ENCODE measurements around the gene TENT5C. TPM values are rescaled to one million over a fixed set of nuclear protein-coding genes. Genes with fewer than 3 reads are reported as not detected.

The TENT5C gene
- polyA plus RNA-seq, 1 donor (not counting 4 experiments of a cell fraction or from before 2014, with no cell fraction given) = 0.13 TPM

GRCh38 chr1:117639741-117640140 lies 33.9 kb downstream of the TENT5C start:
- dilution Hi-C loops (cut with MboI; ENCODE audit: extremely low pct_ligation_motif_present, low sequenced_read_pairs) = no loop called here
- Histone ChIP-seq H3K9ac (ENCODE audit: control insufficient read depth, extremely low read depth, insufficient read depth, low read length) (no peak overlapping the region), H2AFZ (ENCODE audit: control insufficient read depth, low read length) (no peak overlapping the region), H4K20me1 (ENCODE audit: control insufficient read depth, extremely low read depth, insufficient read depth, low read length) (no peaks in the 10 kb centered on the region), H3K4me2 (ENCODE audit: control insufficient read depth, extremely low read depth, insufficient read depth, low read depth, low read length) (no peak overlapping the region), H3K9me3 (ENCODE audit: control insufficient read depth, low read depth, low read length) (no peaks in the 10 kb centered on the region), H3K27me3 (ENCODE audit: control insufficient read depth, extremely low read depth, insufficient read depth, low read length) (no peaks in the 10 kb centered on the region), H3K4me1 (ENCODE audit: control insufficient read depth, extremely low read depth, insufficient read depth, low read length) (no peaks in the 10 kb centered on the region), H3K79me2 (ENCODE audit: control insufficient read depth, insufficient read depth, low read length) (no peaks in the 10 kb centered on the region), H3K36me3 (ENCODE audit: control insufficient read depth in 2 of 2, extremely low read depth in 1 of 2, insufficient read depth in 2 of 2, low read length in 2 of 2) (no peaks in the 10 kb centered on the region), H3K27ac (ENCODE audit: control insufficient read depth, insufficient read depth, low read length) (no peak overlapping the region), H3K9me1 (ENCODE audit: control insufficient read depth, extremely low read depth, insufficient read depth, low read length) (no peaks in the 10 kb centered on the region), H3K4me3 (ENCODE audit: control insufficient read depth in 2 of 3, extremely low read depth in 1 of 3, insufficient read depth in 2 of 3, low read depth in 1 of 3, low read length in 3 of 3) (no peak overlapping the region)
- DNase-seq (ENCODE audit: low read depth, low spot score) (no peak), FAIRE-seq (no peak)
- TF ChIP-seq EZH2 (IDR thresholded peaks at IDR 0.05; ENCODE audit: low read length) (no peak), CTCF (optimal IDR thresholded peaks at IDR 0.05 in 1 of 3, IDR thresholded peaks at IDR 0.05 in 1 of 3, conservative IDR thresholded peaks at IDR 0.05 in 1 of 3; ENCODE audit: extremely low read depth in 1 of 3, insufficient read depth in 2 of 3, low read length in 3 of 3) (no peak)

DNA sequence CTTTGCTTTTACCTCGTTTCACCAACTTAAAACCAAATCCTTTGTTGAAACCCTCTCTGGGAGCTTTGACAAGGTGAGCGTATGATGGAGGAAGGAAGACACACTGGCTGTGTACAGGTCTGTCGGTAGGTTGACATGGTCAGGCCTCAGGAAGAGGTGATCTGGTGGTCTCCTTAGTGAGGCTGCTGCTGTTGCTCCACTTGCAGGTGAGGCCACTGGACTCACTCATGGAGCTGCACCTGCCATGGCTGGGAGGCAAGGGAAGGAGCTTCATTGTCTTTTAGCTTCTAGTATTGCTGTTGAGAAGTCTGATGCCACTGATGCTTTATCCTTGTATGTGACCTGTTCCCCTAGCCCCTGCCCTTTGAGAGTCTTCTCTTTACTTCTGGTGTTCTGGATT lies 35.7 kb downstream of the TENT5C start:
- no peaks in the 10 kb centered on the region for H3K4me1 ChIP-seq (ENCODE audit: control insufficient read depth, extremely low read depth, insufficient read depth, low read length)
- no peaks in the 10 kb centered on the region for H3K9me3 ChIP-seq (ENCODE audit: control insufficient read depth, low read depth, low read length)
- TF ChIP-seq CTCF (optimal IDR thresholded peaks at IDR 0.05 in 1 of 3, IDR thresholded peaks at IDR 0.05 in 1 of 3, conservative IDR thresholded peaks at IDR 0.05 in 1 of 3; ENCODE audit: extremely low read depth in 1 of 3, insufficient read depth in 2 of 3, low read length in 3 of 3) (no peak), EZH2 (IDR thresholded peaks at IDR 0.05; ENCODE audit: low read length) (no peak)
- no peak overlapping the region for H3K27ac ChIP-seq (ENCODE audit: control insufficient read depth, insufficient read depth, low read length)
- H3K79me2 ChIP-seq (ENCODE audit: control insufficient read depth, insufficient read depth, low read length) = no peaks in the 10 kb centered on the region
- no peaks in the 10 kb centered on the region for H4K20me1 ChIP-seq (ENCODE audit: control insufficient read depth, extremely low read depth, insufficient read depth, low read length)
- no peak overlapping the region for H3K4me2 ChIP-seq (ENCODE audit: control insufficient read depth, extremely low read depth, insufficient read depth, low read depth, low read length)
- H3K4me3 ChIP-seq (ENCODE audit: control insufficient read depth in 2 of 3, extremely low read depth in 1 of 3, insufficient read depth in 2 of 3, low read depth in 1 of 3, low read length in 3 of 3) = no peak overlapping the region
- no peak overlapping the region for H2AFZ ChIP-seq (ENCODE audit: control insufficient read depth, low read length)
- FAIRE-seq (no peak), DNase-seq (ENCODE audit: low read depth, low spot score) (no peak)
- H3K9me1 ChIP-seq (ENCODE audit: control insufficient read depth, extremely low read depth, insufficient read depth, low read length) = no peaks in the 10 kb centered on the region
- dilution Hi-C loops (cut with MboI; ENCODE audit: extremely low pct_ligation_motif_present, low sequenced_read_pairs) = no loop called here
- H3K27me3 ChIP-seq (ENCODE audit: control insufficient read depth, extremely low read depth, insufficient read depth, low read length) = no peaks in the 10 kb centered on the region
- H3K9ac ChIP-seq (ENCODE audit: control insufficient read depth, extremely low read depth, insufficient read depth, low read length) = no peak overlapping the region
- H3K36me3 ChIP-seq (ENCODE audit: control insufficient read depth in 2 of 2, extremely low read depth in 1 of 2, insufficient read depth in 2 of 2, low read length in 2 of 2) = no peaks in the 10 kb centered on the region
